ENCODE measurements around the gene PMEPA1. TPM values are rescaled to one million over a fixed set of nuclear protein-coding genes. Genes with fewer than 3 reads are reported as not detected.

PMEPA1 gene
- total RNA-seq, 1 donor from 2014 or later = 0.57 TPM

GRCh38 chr20:57684808-57685140 is 25.0 kb downstream of the PMEPA1 start:
- Mint-ChIP-seq H3K4me1 (ENCODE audit: low read depth) (no peaks in the 10 kb centered on the region), H3K9me3 (no peaks in the 10 kb centered on the region), H3K4me3 (no peak overlapping the region), H3K36me3 (ENCODE audit: low read depth) (no peaks in the 10 kb centered on the region), H3K27me3 (ENCODE audit: insufficient read depth) (peaks cover 9% of the 10 kb centered on the region), H3K27ac (no peak overlapping the region)
- no peak for DNase-seq (ENCODE audit: low spot score)
- intact Hi-C loops (cut with micrococcal nuclease) = no loop called here

DNA sequence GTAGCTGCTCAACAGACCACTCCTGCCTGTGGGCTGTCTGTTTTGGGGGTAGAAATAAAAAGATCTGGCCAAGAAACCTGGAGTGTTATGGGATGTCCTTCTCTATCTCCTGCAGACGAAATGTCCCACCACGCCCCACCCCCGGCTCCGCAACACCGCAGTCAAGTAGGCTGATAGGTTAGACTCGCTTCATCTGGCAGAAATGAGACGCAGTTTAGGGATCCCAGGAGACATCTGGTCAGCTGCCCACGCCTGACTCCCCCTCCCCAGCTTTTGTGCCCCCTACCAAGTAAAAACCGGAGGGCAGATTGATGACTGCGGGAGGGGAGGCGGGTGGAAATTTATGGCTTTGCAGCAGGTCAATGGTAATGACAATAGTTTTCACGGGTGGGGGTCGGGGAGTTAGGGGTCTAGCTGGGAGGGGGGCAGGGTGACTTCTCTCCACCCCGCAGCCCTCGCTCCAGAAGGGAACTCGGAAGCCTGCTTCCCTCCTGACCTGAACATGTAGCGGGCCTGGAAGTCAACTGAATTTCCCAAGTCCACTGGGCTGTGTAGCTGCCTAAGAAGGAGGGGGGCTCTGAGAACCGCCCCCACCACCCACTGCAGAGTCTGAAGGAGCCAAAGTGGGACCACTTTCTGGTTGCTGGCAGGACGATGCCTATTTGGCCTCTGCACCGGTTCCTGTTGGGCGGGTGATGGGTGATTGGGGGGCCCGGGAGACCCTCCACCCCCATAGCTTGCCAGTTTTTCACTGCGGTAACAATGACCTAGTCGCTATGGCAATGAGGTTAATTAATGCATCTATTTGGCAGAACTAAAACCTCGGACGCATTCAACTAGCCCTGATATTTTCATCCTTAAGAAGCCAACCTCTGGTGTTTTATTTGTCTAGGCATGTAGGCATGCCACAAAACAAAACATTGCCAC is 25.7 kb downstream of the PMEPA1 start:
- no peaks in the 10 kb centered on the region for H3K36me3 Mint-ChIP-seq (ENCODE audit: low read depth)
- DNase-seq (ENCODE audit: low spot score) = no peak
- peaks cover 9% of the 10 kb centered on the region for H3K27me3 Mint-ChIP-seq (ENCODE audit: insufficient read depth)
- no peaks in the 10 kb centered on the region for H3K4me1 Mint-ChIP-seq (ENCODE audit: low read depth)
- H3K27ac Mint-ChIP-seq = no peak overlapping the region
- no peak overlapping the region for H3K4me3 Mint-ChIP-seq
- no peaks in the 10 kb centered on the region for H3K9me3 Mint-ChIP-seq
- intact Hi-C loops (cut with micrococcal nuclease) = no loop called here

DNA sequence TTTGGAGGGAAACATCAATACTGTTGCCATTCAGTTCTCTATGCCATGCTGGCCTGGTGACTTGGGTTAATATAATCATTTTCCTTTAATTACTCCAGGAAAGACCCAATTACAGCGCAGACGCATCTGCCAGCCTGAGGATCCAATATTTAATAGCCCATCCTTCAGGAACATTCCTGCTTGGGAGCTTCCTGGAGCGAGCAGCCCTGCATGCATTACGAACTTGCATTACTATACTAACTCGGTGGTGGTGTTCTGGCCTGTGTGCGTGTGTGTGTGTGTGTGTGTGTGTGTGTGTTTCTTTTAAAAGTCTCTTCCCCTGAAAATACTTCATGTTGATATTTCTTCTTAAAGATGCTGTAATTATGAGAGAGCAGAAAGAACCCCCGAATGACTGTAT is 26.5 kb downstream of the PMEPA1 start:
- intact Hi-C loops (cut with micrococcal nuclease) = no loop called here
- no peaks in the 10 kb centered on the region for H3K4me1 Mint-ChIP-seq (ENCODE audit: low read depth)
- H3K27me3 Mint-ChIP-seq (ENCODE audit: insufficient read depth) = peaks cover 9% of the 10 kb centered on the region
- H3K27ac Mint-ChIP-seq = no peak overlapping the region
- H3K4me3 Mint-ChIP-seq = no peak overlapping the region
- no peak for DNase-seq (ENCODE audit: low spot score)
- no peaks in the 10 kb centered on the region for H3K9me3 Mint-ChIP-seq
- no peaks in the 10 kb centered on the region for H3K36me3 Mint-ChIP-seq (ENCODE audit: low read depth)

GRCh38 chr20:57682184-57683101 is 27.4 kb downstream of the PMEPA1 start:
- intact Hi-C loops (cut with micrococcal nuclease) = no loop called here
- DNase-seq (ENCODE audit: low spot score) = no peak
- Mint-ChIP-seq H3K36me3 (ENCODE audit: low read depth) (no peaks in the 10 kb centered on the region), H3K27ac (no peak overlapping the region), H3K4me3 (no peak overlapping the region), H3K27me3 (ENCODE audit: insufficient read depth) (peaks cover 9% of the 10 kb centered on the region), H3K9me3 (no peaks in the 10 kb centered on the region), H3K4me1 (ENCODE audit: low read depth) (no peaks in the 10 kb centered on the region)

DNA sequence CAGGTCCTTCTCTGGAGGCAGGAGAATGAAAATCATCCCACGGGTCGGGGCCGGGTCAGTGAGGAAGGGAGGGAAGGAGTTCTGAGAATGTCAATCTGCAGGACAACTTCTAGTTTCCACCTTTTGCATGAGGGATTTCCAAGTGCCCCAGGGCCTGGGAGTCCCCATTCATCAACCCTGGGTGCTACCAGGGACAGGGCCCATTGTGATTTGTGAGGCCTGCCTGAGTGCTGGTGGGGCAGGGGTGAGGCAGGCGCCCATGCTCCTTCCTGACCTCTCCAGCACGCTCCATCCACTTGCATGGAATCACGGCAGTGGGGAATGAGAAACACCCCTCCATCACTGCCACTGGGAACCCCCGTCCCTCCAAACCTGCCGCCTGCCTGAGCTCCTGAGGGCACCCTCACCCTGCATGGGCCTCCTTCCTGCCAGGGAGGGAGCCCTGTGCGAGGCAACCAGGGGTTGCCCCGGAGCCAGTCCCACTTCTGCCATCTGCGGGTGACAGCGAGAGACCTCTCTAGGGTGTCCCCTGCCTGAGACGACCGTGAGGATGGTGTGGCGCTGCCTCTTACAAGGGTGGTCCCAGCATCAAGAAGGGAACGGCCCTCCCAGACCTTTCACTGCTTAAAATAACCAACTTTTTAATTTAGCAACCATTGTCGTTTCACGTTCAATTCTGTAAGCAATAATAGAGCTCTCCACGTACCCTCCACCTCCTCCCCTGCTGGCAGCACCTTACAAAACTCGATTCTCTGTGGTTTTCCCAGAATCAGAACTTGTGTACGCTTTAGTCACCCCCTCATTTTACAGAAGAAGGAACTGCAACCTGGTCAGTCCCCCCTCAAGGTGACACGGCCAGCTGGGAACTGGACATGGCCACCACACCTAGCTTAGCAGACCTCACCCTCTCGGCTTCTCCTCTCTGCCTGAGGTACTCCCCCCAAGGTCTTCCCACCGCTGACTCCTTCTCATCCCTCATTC is 28.6 kb downstream of the PMEPA1 start:
- peaks cover 11% of the 10 kb centered on the region for H3K27me3 Mint-ChIP-seq (ENCODE audit: insufficient read depth)
- intact Hi-C loops (cut with micrococcal nuclease) = no loop called here
- DNase-seq (ENCODE audit: low spot score) = no peak
- H3K9me3 Mint-ChIP-seq = no peaks in the 10 kb centered on the region
- no peak overlapping the region for H3K27ac Mint-ChIP-seq
- H3K4me1 Mint-ChIP-seq (ENCODE audit: low read depth) = no peaks in the 10 kb centered on the region
- no peaks in the 10 kb centered on the region for H3K36me3 Mint-ChIP-seq (ENCODE audit: low read depth)
- no peak overlapping the region for H3K4me3 Mint-ChIP-seq

DNA sequence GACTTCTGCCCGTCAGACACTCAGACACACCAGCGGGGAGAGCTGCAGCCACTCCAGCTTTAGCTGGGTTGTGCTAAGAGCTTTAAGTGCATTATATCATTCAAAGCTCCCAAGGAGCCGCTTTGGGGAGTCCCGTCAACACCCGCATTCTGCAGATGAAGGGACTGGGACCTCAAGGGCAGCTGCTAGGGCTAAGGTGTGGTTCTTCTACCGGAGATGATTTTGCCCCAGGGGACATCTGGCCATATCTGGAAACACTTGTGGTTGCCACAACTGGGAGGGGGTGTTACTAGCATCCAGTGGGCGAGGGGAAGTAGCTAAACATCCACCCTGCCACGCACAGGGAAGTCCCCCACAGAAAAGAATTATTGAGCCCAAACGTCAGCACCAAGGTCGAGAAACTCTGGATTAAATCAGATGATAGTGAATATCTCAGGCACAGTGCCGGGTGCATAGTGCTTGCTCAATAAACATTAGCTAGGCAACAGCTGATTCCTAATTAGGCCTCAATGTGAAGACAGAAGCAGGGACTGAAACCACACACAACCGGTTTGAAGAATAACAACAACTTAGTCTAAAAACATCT is 29.6 kb downstream of the PMEPA1 start:
- Mint-ChIP-seq H3K36me3 (ENCODE audit: low read depth) (no peaks in the 10 kb centered on the region), H3K27ac (no peak overlapping the region), H3K4me1 (ENCODE audit: low read depth) (no peaks in the 10 kb centered on the region), H3K9me3 (no peaks in the 10 kb centered on the region), H3K27me3 (ENCODE audit: insufficient read depth) (peaks cover 11% of the 10 kb centered on the region), H3K4me3 (no peak overlapping the region)
- no peak for DNase-seq (ENCODE audit: low spot score)
- intact Hi-C loops (cut with micrococcal nuclease) = no loop called here

DNA sequence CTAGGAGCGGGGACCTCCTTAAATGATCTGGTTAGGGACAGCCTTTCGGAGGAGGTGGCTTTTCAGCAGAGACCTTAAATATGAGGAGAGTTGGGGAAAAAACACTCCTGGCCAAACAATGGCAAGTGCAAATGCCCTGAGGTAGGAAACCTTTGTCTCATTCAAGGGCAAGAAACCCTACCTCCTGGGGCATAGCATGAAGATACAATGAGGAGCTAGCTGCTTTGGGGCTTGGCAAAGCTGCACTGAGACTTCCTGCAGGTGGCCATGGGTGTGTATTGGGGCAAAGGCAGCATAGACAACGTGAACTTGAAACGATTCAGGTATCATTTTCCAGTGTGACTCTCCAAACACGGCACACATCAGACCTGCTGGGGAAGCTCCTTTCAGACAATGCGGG is 30.7 kb downstream of the PMEPA1 start:
- no peaks in the 10 kb centered on the region for H3K4me1 Mint-ChIP-seq (ENCODE audit: low read depth)
- no peaks in the 10 kb centered on the region for H3K36me3 Mint-ChIP-seq (ENCODE audit: low read depth)
- no peaks in the 10 kb centered on the region for H3K9me3 Mint-ChIP-seq
- no peak for DNase-seq (ENCODE audit: low spot score)
- intact Hi-C loops (cut with micrococcal nuclease) = no loop called here
- H3K4me3 Mint-ChIP-seq = no peak overlapping the region
- H3K27me3 Mint-ChIP-seq (ENCODE audit: insufficient read depth) = peaks cover 9% of the 10 kb centered on the region
- no peak overlapping the region for H3K27ac Mint-ChIP-seq

- H3K4me1 Mint-ChIP-seq (ENCODE audit: low read depth) = no peaks in the 10 kb centered on the region
- peaks cover 9% of the 10 kb centered on the region for H3K27me3 Mint-ChIP-seq (ENCODE audit: insufficient read depth)
- H3K4me3 Mint-ChIP-seq = no peak overlapping the region
- H3K9me3 Mint-ChIP-seq = no peaks in the 10 kb centered on the region
- intact Hi-C loops (cut with micrococcal nuclease) = no loop called here
- H3K36me3 Mint-ChIP-seq (ENCODE audit: low read depth) = no peaks in the 10 kb centered on the region
- no peak for DNase-seq (ENCODE audit: low spot score)
- no peak overlapping the region for H3K27ac Mint-ChIP-seq
These were observed 31.5 kb downstream of the PMEPA1 start for GRCh38 chr20:57678340-57678739.

- DNase-seq (ENCODE audit: low spot score) = no peak
- Mint-ChIP-seq H3K27ac (no peak overlapping the region), H3K4me1 (ENCODE audit: low read depth) (no peaks in the 10 kb centered on the region), H3K27me3 (ENCODE audit: insufficient read depth) (peaks cover 9% of the 10 kb centered on the region), H3K36me3 (ENCODE audit: low read depth) (no peaks in the 10 kb centered on the region), H3K4me3 (no peak overlapping the region), H3K9me3 (no peaks in the 10 kb centered on the region)
- intact Hi-C loops (cut with micrococcal nuclease) = no loop called here
These were observed 32.2 kb downstream of the PMEPA1 start for GRCh38 chr20:57677584-57677982.

DNA sequence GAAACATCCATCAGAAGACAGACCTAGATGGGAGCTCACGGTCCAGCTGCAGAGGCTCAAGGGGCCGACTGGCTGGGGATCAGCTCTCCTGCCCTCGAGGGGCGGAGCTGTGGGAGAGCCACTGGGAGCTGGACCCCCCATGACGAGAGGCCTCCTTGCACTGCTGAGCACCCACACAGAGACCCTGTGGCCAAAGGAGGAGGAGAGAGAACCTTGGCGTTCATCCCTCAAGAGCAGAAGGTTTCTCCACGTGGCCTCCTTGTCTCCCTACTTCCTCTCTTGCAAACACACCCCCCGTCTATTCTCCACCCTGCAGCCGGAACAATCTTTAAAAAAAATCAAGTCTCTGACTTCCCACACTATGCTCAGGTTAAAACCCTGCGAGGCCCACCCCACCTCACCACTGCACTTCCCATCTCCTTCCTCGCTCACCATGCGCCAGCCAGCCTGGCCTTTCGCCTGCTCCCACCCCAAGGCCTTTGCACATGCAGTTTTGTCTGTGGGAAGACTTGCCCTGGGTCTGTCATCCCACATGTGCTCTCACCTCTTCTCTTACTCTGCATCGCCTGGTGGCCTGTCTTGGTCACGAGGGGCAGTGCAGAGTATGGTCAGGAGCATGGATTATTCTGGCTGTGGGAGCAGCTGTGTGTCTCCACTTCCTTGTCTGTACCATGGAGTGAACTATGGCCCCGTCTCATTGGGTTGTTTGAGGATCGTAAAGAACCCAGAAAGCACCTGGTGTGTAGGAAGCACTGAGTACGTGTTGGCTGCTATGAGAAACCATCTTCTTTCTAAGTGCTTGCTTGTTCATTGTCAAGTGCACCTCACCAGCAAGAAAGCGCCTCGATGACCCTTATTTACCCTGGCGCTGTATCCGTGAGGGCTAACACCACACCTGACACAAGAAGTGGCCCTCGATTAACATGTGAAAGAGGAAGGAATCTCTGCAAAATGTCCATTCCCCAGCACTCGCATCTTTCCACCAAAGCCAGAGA is 32.9 kb downstream of the PMEPA1 start:
- Mint-ChIP-seq H3K4me3 (no peak overlapping the region), H3K9me3 (no peaks in the 10 kb centered on the region), H3K36me3 (ENCODE audit: low read depth) (no peaks in the 10 kb centered on the region), H3K4me1 (ENCODE audit: low read depth) (no peaks in the 10 kb centered on the region), H3K27me3 (ENCODE audit: insufficient read depth) (peaks cover 8% of the 10 kb centered on the region), H3K27ac (no peak overlapping the region)
- intact Hi-C loops (cut with micrococcal nuclease) = no loop called here
- DNase-seq (ENCODE audit: low spot score) = no peak

DNA sequence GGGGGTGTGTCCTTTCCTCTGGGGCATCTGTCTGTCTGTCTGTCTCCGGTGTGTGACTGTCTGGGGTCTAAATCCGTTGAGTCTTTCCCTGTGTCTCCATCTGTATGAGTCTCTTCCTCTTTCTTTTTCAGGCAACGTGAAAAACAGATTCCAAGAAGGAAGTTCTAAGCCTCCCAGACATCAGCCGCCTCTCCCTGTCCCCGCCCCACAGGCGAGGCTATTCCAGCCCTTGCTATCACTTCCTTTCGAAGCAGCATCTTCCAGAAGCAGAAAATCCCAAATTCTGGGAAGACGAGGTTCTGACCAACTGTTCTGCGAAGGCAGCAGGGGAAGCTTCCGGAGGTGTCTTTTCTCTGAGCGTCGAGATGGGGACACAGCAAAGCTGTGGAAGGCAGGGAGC is 34.0 kb downstream of the PMEPA1 start:
- Mint-ChIP-seq H3K4me3 (no peak overlapping the region), H3K9me3 (no peaks in the 10 kb centered on the region), H3K27me3 (ENCODE audit: insufficient read depth) (peaks cover 5% of the 10 kb centered on the region), H3K36me3 (ENCODE audit: low read depth) (no peaks in the 10 kb centered on the region), H3K27ac (no peak overlapping the region), H3K4me1 (ENCODE audit: low read depth) (no peaks in the 10 kb centered on the region)
- no peak for DNase-seq (ENCODE audit: low spot score)
- intact Hi-C loops (cut with micrococcal nuclease) = no loop called here
